SK-N-SH (cell line): ENCODE data around the gene GPR157.
"Not testable (repeated sequence)": the region's sequence is repeated elsewhere in the genome, so short reads cannot be mapped to it uniquely, and the experiment has no call there.

Experiments
- REST ChIP-seq: IDR thresholded peaks from 2 replicates; pipeline ENCODE4 v1.6.1; 2012; ENCODE audit warnings: mild to moderate bottlenecking, low read depth, low read length, moderate library complexity
- SIN3A ChIP-seq: IDR thresholded peaks from 2 replicates; pipeline ENCODE4 v1.6.1; 2012; ENCODE audit warnings: low read depth, mild to moderate bottlenecking, low read length, moderate library complexity, borderline replicate concordance

GRCh38 chr1:9155405-9155804 is 26.5 kb upstream of the GPR157 start:
- TF ChIP-seq SIN3A, REST: not testable (repeated sequence)
